Stimulated activated CD4-positive, alpha-beta T cell treated with anti-CD3 and anti-CD28 coated beads, TNF-alpha, amount 100 ng/mL, for 4 hours (primary cell): ENCODE results near the gene CDH4.

ENCODE experiments used
- DNase-seq, 3 experiments: peaks; one replicate each; pipeline ENCODE4 v3.0.0-alpha.2; 2020; ENCODE audit warnings: low read depth in 3 of 3

The CDH4 gene

GRCh38 chr20:61535091-61535490 lies 283.0 kb downstream of the CDH4 start:
- no peak for DNase-seq

GRCh38 chr20:61535536-61535935 lies 283.5 kb downstream of the CDH4 start:
- DNase-seq: no peak

GRCh38 chr20:61535956-61536355 lies 283.9 kb downstream of the CDH4 start:
- no peak for DNase-seq

- DNase-seq: no peak
Measured at GRCh38 chr20:61536671-61537070, 284.6 kb downstream of the CDH4 start.

- no peak for DNase-seq
Measured at GRCh38 chr20:61537239-61538182, 285.4 kb downstream of the CDH4 start.

GRCh38 chr20:61538183-61538942 lies 286.3 kb downstream of the CDH4 start:
- DNase-seq: no peak

- no peak for DNase-seq
Measured at GRCh38 chr20:61538943-61539265, 286.8 kb downstream of the CDH4 start.

GRCh38 chr20:61539706-61540360 lies 287.8 kb downstream of the CDH4 start:
- no peak for DNase-seq

GRCh38 chr20:61541537-61541936 lies 289.5 kb downstream of the CDH4 start:
- no peak for DNase-seq

- DNase-seq: no peak
Measured at GRCh38 chr20:61543086-61543485, 291.0 kb downstream of the CDH4 start.

GRCh38 chr20:61543931-61544745 lies 292.1 kb downstream of the CDH4 start:
- DNase-seq: no peak

GRCh38 chr20:61544910-61545889 lies 293.1 kb downstream of the CDH4 start:
- no peak for DNase-seq

- no peak for DNase-seq
Measured at GRCh38 chr20:61546641-61547040, 294.6 kb downstream of the CDH4 start.

GRCh38 chr20:61548069-61548468 lies 296.0 kb downstream of the CDH4 start:
- no peak for DNase-seq

GRCh38 chr20:61549865-61550264 lies 297.8 kb downstream of the CDH4 start:
- no peak for DNase-seq

- no peak for DNase-seq
Measured at GRCh38 chr20:61551401-61551800, 299.3 kb downstream of the CDH4 start.

- no peak for DNase-seq
Measured at GRCh38 chr20:61554617-61555016, 302.6 kb downstream of the CDH4 start.

GRCh38 chr20:61555566-61555965 lies 303.5 kb downstream of the CDH4 start:
- DNase-seq: no peak

GRCh38 chr20:61556111-61556510 lies 304.1 kb downstream of the CDH4 start:
- DNase-seq: no peak

- DNase-seq: no peak
Measured at GRCh38 chr20:61556673-61557072, 304.6 kb downstream of the CDH4 start.
